ENCODE data around the gene DLG3.
A peak's percentile ranks its signal among the peaks of the same experiment; 100 is the strongest.

Gene DLG3

DNA sequence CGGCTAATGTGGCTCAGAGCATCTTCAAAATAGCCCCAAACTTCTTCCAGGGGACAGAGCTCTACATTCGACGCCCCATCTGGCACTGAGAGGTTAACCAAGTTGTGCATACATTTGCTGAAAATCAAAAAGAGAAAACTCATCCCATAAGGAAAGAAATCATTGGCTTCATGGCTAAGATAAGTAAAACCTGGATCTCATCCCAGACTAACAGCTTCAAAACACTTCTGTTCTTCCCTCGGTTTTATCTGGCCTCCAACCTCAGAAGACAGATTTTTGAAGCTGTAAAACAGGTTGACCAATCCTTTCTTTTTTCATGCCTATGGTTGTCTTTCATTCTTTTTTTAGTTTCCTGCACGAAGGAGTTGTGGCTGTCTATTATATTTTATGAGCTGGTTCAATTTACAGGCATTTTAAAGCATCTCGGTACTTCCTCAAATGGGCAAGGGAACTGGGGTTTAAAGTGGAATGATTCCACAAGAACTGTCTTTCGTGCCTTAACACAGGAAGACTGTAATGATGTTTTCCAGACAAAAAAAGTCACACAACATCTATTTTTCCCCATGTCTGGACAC is 107.6 kb downstream of the DLG3 start:
- no peak overlapping the region for H3K4me2 ChIP-seq (ENCODE audit: low read length)
- TF ChIP-seq, protein P1, sequence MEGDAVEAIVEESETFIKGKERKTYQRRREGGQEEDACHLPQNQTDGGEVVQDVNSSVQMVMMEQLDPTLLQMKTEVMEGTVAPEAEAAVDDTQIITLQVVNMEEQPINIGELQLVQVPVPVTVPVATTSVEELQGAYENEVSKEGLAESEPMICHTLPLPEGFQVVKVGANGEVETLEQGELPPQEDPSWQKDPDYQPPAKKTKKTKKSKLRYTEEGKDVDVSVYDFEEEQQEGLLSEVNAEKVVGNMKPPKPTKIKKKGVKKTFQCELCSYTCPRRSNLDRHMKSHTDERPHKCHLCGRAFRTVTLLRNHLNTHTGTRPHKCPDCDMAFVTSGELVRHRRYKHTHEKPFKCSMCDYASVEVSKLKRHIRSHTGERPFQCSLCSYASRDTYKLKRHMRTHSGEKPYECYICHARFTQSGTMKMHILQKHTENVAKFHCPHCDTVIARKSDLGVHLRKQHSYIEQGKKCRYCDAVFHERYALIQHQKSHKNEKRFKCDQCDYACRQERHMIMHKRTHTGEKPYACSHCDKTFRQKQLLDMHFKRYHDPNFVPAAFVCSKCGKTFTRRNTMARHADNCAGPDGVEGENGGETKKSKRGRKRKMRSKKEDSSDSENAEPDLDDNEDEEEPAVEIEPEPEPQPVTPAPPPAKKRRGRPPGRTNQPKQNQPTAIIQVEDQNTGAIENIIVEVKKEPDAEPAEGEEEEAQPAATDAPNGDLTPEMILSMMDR (IDR thresholded peaks at IDR 0.05; ENCODE audit: low read depth, low read length): no peak
- no peak for TF ChIP-seq EZH2phosphoT487 (IDR thresholded peaks at IDR 0.05; ENCODE audit: low read depth)
- no peaks in the 10 kb centered on the region for H3K79me2 ChIP-seq (ENCODE audit: low read length)
- H3K9ac ChIP-seq (ENCODE audit: low read length): no peak overlapping the region
- no peaks in the 10 kb centered on the region for H4K20me1 ChIP-seq (ENCODE audit: insufficient read depth, low read length)
- no peaks in the 10 kb centered on the region for H3K36me3 ChIP-seq (replicated peaks; ENCODE audit: low read depth, low read length)
- H3K27me3 ChIP-seq (ENCODE audit: low read depth, low read length): no peaks in the 10 kb centered on the region
- H3K27ac ChIP-seq (ENCODE audit: low read length): no peak overlapping the region
- no peak overlapping the region for H2AFZ ChIP-seq (ENCODE audit: low read depth, low read length)
- no peaks in the 10 kb centered on the region for H3K9me3 ChIP-seq (ENCODE audit: insufficient read depth, low read length)
- H3K4me1 ChIP-seq (ENCODE audit: low read length): peaks cover 11% of the 10 kb centered on the region
- H3K4me3 ChIP-seq (ENCODE audit: low read length): no peak overlapping the region

DNA sequence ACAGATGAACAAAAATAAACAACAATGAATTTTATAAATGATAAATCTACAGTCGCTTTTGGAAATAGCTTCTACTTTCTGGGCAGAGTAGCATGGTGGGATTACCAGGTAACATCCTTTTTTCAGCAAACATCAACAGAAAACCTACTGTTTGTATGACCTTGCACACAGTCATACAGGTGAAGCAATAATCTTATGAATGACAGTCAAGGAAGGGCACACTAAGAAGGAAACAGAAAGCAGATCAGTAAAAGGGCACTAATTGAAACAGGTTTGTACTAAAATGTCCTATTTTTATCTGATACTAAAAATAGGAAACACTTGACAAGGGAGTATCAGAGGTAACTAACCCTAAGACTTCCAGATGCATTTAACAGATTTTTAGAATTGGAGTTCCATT is 108.9 kb downstream of the DLG3 start:
- H3K9me3 ChIP-seq (ENCODE audit: insufficient read depth, low read length): no peaks in the 10 kb centered on the region
- H3K79me2 ChIP-seq (ENCODE audit: low read length): no peaks in the 10 kb centered on the region
- H3K4me2 ChIP-seq (ENCODE audit: low read length): peak overlapping the region; percentile 46
- no peaks in the 10 kb centered on the region for H4K20me1 ChIP-seq (ENCODE audit: insufficient read depth, low read length)
- TF ChIP-seq, protein P1 (IDR thresholded peaks at IDR 0.05; ENCODE audit: low read depth, low read length): no peak
- TF ChIP-seq EZH2phosphoT487 (IDR thresholded peaks at IDR 0.05; ENCODE audit: low read depth): no peak
- H3K36me3 ChIP-seq (replicated peaks; ENCODE audit: low read depth, low read length): no peaks in the 10 kb centered on the region
- H3K4me3 ChIP-seq (ENCODE audit: low read length): no peak overlapping the region
- H3K9ac ChIP-seq (ENCODE audit: low read length): no peak overlapping the region
- no peak overlapping the region for H2AFZ ChIP-seq (ENCODE audit: low read depth, low read length)
- no peaks in the 10 kb centered on the region for H3K27me3 ChIP-seq (ENCODE audit: low read depth, low read length)
- peak overlapping the region; percentile 13; the same call in 1 of the 2 replicates for H3K27ac ChIP-seq (ENCODE audit: low read length)
- H3K4me1 ChIP-seq (ENCODE audit: low read length): peaks cover 11% of the 10 kb centered on the region

DNA sequence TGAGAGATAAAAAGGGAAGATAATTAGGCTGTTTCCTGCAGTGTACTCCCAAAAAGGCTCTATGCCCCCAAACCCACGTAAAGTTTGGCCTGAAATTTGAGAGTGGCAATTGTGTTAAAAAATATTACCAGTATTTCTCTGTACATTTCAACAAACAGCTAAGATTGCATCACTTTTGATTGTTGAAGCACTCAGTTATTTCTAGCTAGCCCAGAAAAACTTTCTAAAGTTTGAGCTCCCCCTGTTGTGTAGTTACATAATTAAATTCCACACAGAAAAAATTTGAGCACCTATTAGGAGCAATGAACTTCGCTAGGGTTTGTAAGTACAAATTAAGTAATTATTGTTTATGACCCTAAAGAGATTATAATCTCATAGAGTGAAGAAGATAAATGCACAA is 109.4 kb downstream of the DLG3 start:
- H3K9ac ChIP-seq (ENCODE audit: low read length): no peak overlapping the region
- peak overlapping the region; percentile 13; the same call in 1 of the 2 replicates for H3K27ac ChIP-seq (ENCODE audit: low read length)
- peaks cover 16% of the 10 kb centered on the region for H3K4me1 ChIP-seq (ENCODE audit: low read length)
- no peak overlapping the region for H3K4me3 ChIP-seq (ENCODE audit: low read length)
- H3K79me2 ChIP-seq (ENCODE audit: low read length): no peaks in the 10 kb centered on the region
- H2AFZ ChIP-seq (ENCODE audit: low read depth, low read length): no peak overlapping the region
- no peaks in the 10 kb centered on the region for H3K27me3 ChIP-seq (ENCODE audit: low read depth, low read length)
- H3K36me3 ChIP-seq (replicated peaks; ENCODE audit: low read depth, low read length): no peaks in the 10 kb centered on the region
- H4K20me1 ChIP-seq (ENCODE audit: insufficient read depth, low read length): no peaks in the 10 kb centered on the region
- peak overlapping the region; percentile 46 for H3K4me2 ChIP-seq (ENCODE audit: low read length)
- TF ChIP-seq, protein P1 (IDR thresholded peaks at IDR 0.05; ENCODE audit: low read depth, low read length): peak; percentile 51
- no peak for TF ChIP-seq EZH2phosphoT487 (IDR thresholded peaks at IDR 0.05; ENCODE audit: low read depth)
- H3K9me3 ChIP-seq (ENCODE audit: insufficient read depth, low read length): no peaks in the 10 kb centered on the region

DNA sequence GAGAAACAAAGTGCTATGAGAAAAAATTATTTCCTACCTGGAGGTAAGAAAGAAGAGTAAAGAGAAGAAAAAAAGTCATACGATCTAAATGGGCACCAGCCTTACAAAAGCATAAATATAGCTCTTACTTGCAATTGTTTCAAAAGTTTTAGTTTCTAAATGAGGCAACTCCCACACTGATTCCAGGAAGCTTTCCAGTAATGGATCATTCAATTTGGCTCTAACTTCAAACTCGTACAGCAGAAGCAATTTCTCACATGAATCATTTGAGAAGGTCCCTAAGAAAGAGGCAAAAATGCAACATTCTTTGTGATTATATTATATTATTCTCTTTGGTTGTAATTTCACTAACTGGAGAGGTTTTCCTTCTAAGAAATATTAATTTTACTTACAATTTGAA is 109.9 kb downstream of the DLG3 start:
- no peaks in the 10 kb centered on the region for H3K36me3 ChIP-seq (replicated peaks; ENCODE audit: low read depth, low read length)
- no peaks in the 10 kb centered on the region for H3K79me2 ChIP-seq (ENCODE audit: low read length)
- no peak overlapping the region for H3K4me3 ChIP-seq (ENCODE audit: low read length)
- H3K4me2 ChIP-seq (ENCODE audit: low read length): no peak overlapping the region
- H3K4me1 ChIP-seq (ENCODE audit: low read length): peaks cover 16% of the 10 kb centered on the region
- H4K20me1 ChIP-seq (ENCODE audit: insufficient read depth, low read length): no peaks in the 10 kb centered on the region
- H3K27me3 ChIP-seq (ENCODE audit: low read depth, low read length): no peaks in the 10 kb centered on the region
- H3K27ac ChIP-seq (ENCODE audit: low read length): no peak overlapping the region
- no peak overlapping the region for H3K9ac ChIP-seq (ENCODE audit: low read length)
- TF ChIP-seq EZH2phosphoT487 (IDR thresholded peaks at IDR 0.05; ENCODE audit: low read depth): no peak
- TF ChIP-seq, protein P1 (IDR thresholded peaks at IDR 0.05; ENCODE audit: low read depth, low read length): no peak
- no peak overlapping the region for H2AFZ ChIP-seq (ENCODE audit: low read depth, low read length)
- H3K9me3 ChIP-seq (ENCODE audit: insufficient read depth, low read length): no peaks in the 10 kb centered on the region

Data from OCI-LY3 (cell line).